Central memory CD8-positive, alpha-beta T cell (primary cell): Measurements from ENCODE around the gene ANKS1A.
A peak's percentile ranks its signal among the peaks of the same experiment; 100 is the strongest.

Source experiments
- ATAC-seq: fragments of 150-1000 bp; cut with Tn5 transposase; replicated peaks from 2 replicates; pipeline ENCODE4 v1.10.0; 2022; ENCODE audit warnings: mild to moderate bottlenecking, moderate FRiP score, moderate number of reproducible peaks; ENCODE audit not compliant: poor library complexity, severe bottlenecking; ENCODE audit errors: extremely low read depth
- DNase-seq, 2 donors: peaks; one replicate each; pipeline ENCODE4 v3.0.0; 2021; ENCODE audit warnings: low spot score in 2 of 2
- H3K27ac Mint-ChIP-seq: one replicate; pipeline ENCODE4 v1.8.0; 2022; ENCODE audit warnings: low read depth, mild to moderate bottlenecking, moderate library complexity, mixed read lengths
- H3K27me3 Mint-ChIP-seq: one replicate; pipeline ENCODE4 v1.8.0; 2022; ENCODE audit warnings: mixed read lengths
- H3K36me3 Mint-ChIP-seq: one replicate; pipeline ENCODE4 v1.8.0; 2022; ENCODE audit warnings: mild to moderate bottlenecking, moderate library complexity, mixed read lengths; ENCODE audit not compliant: insufficient read depth
- H3K4me1 Mint-ChIP-seq: one replicate; pipeline ENCODE4 v1.8.0; 2022; ENCODE audit warnings: mixed read lengths
- H3K4me3 Mint-ChIP-seq: one replicate; pipeline ENCODE4 v1.8.0; 2022; ENCODE audit warnings: mild to moderate bottlenecking, moderate library complexity, mixed read lengths
- H3K9me3 Mint-ChIP-seq: one replicate; pipeline ENCODE4 v1.8.0; 2022; ENCODE audit warnings: mixed read lengths

Gene ANKS1A

GRCh38 chr6:35083507-35083906 lies 194.5 kb downstream of the ANKS1A start:
- H3K36me3 Mint-ChIP-seq = peaks cover 6% of the 10 kb centered on the region
- no peak for ATAC-seq
- H3K4me3 Mint-ChIP-seq = no peak overlapping the region
- no peak overlapping the region for H3K27ac Mint-ChIP-seq
- no peaks in the 10 kb centered on the region for H3K9me3 Mint-ChIP-seq
- H3K4me1 Mint-ChIP-seq = peaks cover 4% of the 10 kb centered on the region
- no peak for DNase-seq
- no peaks in the 10 kb centered on the region for H3K27me3 Mint-ChIP-seq

GRCh38 chr6:35084041-35084491 lies 195.0 kb downstream of the ANKS1A start:
- peaks cover 4% of the 10 kb centered on the region for H3K4me1 Mint-ChIP-seq
- peaks cover 6% of the 10 kb centered on the region for H3K36me3 Mint-ChIP-seq
- no peak overlapping the region for H3K27ac Mint-ChIP-seq
- H3K9me3 Mint-ChIP-seq = no peaks in the 10 kb centered on the region
- no peak overlapping the region for H3K4me3 Mint-ChIP-seq
- no peaks in the 10 kb centered on the region for H3K27me3 Mint-ChIP-seq
- no peak for DNase-seq
- ATAC-seq = no peak

- Mint-ChIP-seq H3K4me1 (peaks cover 4% of the 10 kb centered on the region), H3K4me3 (no peak overlapping the region), H3K9me3 (no peaks in the 10 kb centered on the region), H3K27ac (no peak overlapping the region), H3K36me3 (peaks cover 6% of the 10 kb centered on the region), H3K27me3 (no peaks in the 10 kb centered on the region)
- no peak for ATAC-seq
- no peak for DNase-seq
Measured at GRCh38 chr6:35084511-35085203, 195.6 kb downstream of the ANKS1A start.

GRCh38 chr6:35085359-35086281 lies 196.6 kb downstream of the ANKS1A start:
- no peak for ATAC-seq
- DNase-seq = no peak
- Mint-ChIP-seq H3K4me3 (no peak overlapping the region), H3K27ac (peak overlapping the region; percentile 9), H3K27me3 (no peaks in the 10 kb centered on the region), H3K4me1 (peaks cover 4% of the 10 kb centered on the region), H3K36me3 (peaks cover 6% of the 10 kb centered on the region), H3K9me3 (no peaks in the 10 kb centered on the region)

- no peaks in the 10 kb centered on the region for H3K27me3 Mint-ChIP-seq
- no peaks in the 10 kb centered on the region for H3K9me3 Mint-ChIP-seq
- H3K27ac Mint-ChIP-seq = peak overlapping the region; percentile 9
- no peak overlapping the region for H3K4me3 Mint-ChIP-seq
- H3K36me3 Mint-ChIP-seq = peaks cover 6% of the 10 kb centered on the region
- peaks cover 4% of the 10 kb centered on the region for H3K4me1 Mint-ChIP-seq
- DNase-seq (no peak), ATAC-seq (no peak)
Measured at GRCh38 chr6:35086282-35086632, 197.2 kb downstream of the ANKS1A start.

GRCh38 chr6:35086636-35087360 lies 197.7 kb downstream of the ANKS1A start:
- Mint-ChIP-seq H3K9me3 (no peaks in the 10 kb centered on the region), H3K27me3 (no peaks in the 10 kb centered on the region), H3K4me1 (peaks cover 4% of the 10 kb centered on the region), H3K36me3 (peaks cover 6% of the 10 kb centered on the region), H3K4me3 (no peak overlapping the region), H3K27ac (peak overlapping the region; percentile 9)
- DNase-seq = peak in 1 of 2 donors; percentile 5
- ATAC-seq = no peak

DNA sequence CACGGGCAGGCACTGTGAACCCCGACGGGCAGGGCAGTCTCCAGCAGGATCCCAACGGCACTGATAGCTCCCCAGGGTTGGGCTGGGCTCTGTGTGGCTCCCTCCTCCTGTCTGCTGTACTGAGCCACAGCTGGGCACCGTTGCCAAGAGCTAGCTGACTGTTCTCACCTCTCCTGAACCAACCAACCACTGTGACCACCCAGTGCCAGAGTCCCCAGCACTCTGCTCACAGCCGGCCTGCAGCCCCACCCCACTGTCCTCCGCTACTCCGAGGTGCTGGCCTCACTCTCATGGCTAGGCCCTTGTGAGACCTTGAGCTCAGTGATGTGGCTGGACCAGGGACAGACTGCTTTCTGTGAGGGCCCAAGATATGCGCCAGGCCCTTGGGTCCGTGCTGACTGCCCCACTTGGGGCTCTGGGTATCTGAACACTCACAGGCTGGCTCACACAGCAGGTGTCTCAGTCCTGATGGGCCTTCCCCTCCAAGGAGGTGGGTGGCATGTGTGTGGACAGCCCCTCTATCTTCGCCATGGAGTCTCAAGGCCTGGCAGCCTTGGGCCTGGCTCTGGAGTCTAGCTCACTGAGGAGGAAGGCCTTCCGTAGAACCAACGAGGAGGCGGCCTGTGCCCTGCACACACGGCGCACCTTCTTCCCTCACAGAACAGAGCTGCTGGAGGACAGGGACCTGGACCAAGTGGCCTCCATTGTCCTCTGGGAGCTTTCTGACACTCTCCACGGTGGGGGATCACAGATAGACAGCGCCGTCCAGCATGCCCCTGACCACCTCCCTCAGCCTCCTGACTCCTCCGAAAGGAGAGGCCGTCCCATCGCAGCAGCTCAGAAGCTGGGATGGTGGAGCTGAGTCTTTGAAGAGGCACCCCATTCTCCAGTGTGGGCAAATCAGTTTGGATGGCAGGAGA lies 198.6 kb downstream of the ANKS1A start:
- ATAC-seq (no peak), DNase-seq (peak in 1 of 2 donors; percentile 11)
- Mint-ChIP-seq H3K36me3 (peaks cover 5% of the 10 kb centered on the region), H3K27ac (no peak overlapping the region), H3K4me1 (peaks cover 4% of the 10 kb centered on the region), H3K4me3 (no peak overlapping the region), H3K9me3 (no peaks in the 10 kb centered on the region), H3K27me3 (no peaks in the 10 kb centered on the region)

- DNase-seq = peak in 1 of 2 donors; percentile 11
- no peaks in the 10 kb centered on the region for H3K9me3 Mint-ChIP-seq
- no peak for ATAC-seq
- H3K36me3 Mint-ChIP-seq = peaks cover 5% of the 10 kb centered on the region
- H3K27me3 Mint-ChIP-seq = no peaks in the 10 kb centered on the region
- peaks cover 4% of the 10 kb centered on the region for H3K4me1 Mint-ChIP-seq
- H3K27ac Mint-ChIP-seq = no peak overlapping the region
- no peak overlapping the region for H3K4me3 Mint-ChIP-seq
Measured at GRCh38 chr6:35088281-35089215, 199.5 kb downstream of the ANKS1A start.

DNA sequence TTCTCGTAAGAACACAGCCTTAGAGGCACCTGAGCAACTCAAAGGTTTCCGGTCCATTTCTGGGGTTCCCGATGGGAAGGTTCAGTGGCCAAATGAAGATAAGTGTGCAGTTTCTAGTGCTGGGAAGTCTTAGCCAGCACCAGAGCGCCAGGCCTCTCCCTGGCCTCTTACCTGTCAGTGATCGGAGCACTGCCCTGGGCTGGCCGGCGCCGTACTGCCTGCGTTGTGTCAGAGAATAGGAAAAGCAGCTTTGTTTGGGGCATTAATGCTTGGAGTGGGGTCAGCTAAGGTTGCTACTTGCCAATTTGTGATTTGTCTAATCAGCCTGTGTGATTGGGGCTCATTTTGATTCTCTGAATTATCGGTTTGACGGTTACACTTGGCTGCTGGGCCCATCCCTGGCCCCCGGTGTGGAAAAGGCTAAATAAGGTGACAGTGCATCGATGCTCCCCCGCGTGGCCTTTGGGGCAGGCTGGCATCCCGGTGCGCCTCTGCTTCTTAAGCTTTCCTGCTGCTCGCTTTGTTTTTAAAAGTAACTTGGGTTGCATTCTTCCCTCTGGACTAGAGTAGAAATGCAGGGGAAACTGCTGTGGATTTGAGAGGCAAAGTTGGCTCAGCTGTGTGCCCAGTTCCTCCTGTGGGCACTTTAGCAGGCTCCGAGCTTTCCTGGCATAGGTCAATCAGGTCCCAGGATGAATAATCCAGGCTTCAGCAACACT lies 200.3 kb downstream of the ANKS1A start:
- DNase-seq = no peak
- Mint-ChIP-seq H3K27ac (no peak overlapping the region), H3K36me3 (peaks cover 5% of the 10 kb centered on the region), H3K4me3 (no peak overlapping the region), H3K9me3 (no peaks in the 10 kb centered on the region), H3K27me3 (no peaks in the 10 kb centered on the region), H3K4me1 (peaks cover 4% of the 10 kb centered on the region)
- ATAC-seq = no peak

DNA sequence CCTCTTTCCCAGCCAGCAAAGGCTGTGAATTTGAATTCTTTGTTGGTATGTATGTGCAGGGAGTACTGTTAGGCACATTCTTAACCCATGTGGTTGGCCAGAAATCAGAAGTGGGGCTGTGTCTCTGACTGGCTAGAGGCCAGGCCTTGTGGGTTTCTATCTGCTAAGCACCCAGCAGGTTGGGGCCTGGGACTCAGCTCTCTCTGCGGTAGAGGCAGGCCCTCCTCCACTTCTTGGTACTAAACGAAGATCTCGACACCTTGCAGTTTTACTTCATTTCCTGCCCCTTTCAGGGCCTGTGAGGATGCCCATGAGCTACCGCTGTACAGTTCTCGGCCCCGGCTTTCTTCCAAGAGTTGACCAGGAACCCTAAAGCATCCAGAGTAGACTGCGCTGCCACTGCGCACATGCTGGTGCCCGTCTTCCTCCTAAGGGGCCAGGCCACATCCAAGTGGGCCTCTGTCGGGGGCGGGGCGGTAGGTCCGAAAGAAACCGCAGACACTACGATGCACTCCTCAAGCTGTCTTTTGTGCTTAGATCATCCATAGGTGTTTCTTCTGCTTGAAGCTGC lies 201.0 kb downstream of the ANKS1A start:
- DNase-seq (no peak), ATAC-seq (no peak)
- no peaks in the 10 kb centered on the region for H3K27me3 Mint-ChIP-seq
- H3K36me3 Mint-ChIP-seq = peaks cover 5% of the 10 kb centered on the region
- H3K27ac Mint-ChIP-seq = no peak overlapping the region
- peaks cover 4% of the 10 kb centered on the region for H3K4me1 Mint-ChIP-seq
- no peaks in the 10 kb centered on the region for H3K9me3 Mint-ChIP-seq
- no peak overlapping the region for H3K4me3 Mint-ChIP-seq
